Aortic smooth muscle cell (primary cell): ENCODE results near the gene RSPH9. TPM values are rescaled to one million over a fixed set of nuclear protein-coding genes. Genes with fewer than 3 reads are reported as not detected.

Experiments used
- total RNA-seq: library from RNA; depleted of rRNA; stranded (reverse); fragments of >200 nt; gene quantifications from 2 replicates; pipeline ENCODE4 v1.2.3, GENCODE V29; 2014

Gene RSPH9, protein sequence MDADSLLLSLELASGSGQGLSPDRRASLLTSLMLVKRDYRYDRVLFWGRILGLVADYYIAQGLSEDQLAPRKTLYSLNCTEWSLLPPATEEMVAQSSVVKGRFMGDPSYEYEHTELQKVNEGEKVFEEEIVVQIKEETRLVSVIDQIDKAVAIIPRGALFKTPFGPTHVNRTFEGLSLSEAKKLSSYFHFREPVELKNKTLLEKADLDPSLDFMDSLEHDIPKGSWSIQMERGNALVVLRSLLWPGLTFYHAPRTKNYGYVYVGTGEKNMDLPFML
- total RNA-seq, result 0.40 and 0.44 TPM in 2 replicates

GRCh38 chr6:43644940-43645612, at the start of gene RSPH9:
Gene RSPH9 (plus strand): TSS chr6:43645036. CDS start chr6:43645099, 63 bp downstream.

DNA sequence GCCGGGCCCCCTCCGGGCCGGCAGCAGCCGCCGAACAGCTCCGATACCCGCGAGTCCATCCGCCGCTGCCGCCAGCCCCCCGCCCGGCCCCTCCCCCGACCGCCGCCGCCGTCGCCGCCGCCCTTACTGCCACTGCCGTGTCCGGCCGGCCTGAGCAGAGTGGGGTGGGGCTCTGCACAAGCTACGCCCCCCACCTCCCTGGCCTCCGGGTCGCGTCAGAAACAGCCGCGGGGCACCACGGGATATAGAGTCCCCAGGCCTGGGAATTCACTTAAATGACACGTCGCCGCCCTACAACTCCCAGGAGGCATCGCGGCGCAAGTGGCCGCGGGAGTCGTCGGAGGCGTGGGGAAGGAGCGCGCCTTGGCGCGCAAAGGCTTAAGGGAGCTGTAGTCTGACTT, 15.7 kb upstream of the RSPH9 start, which contains the start of gene GTPBP2:
Gene GTPBP2 (minus strand): TSS at position 161 of the 401 bp plus-strand sequence. CDS start 102 bp downstream, at position 59.

GRCh38 chr6:43635387-43636307, 9.2 kb upstream of the RSPH9 start, which contains the start of gene MAD2L1BP:
Gene MAD2L1BP (plus strand): TSS chr6:43635840. CDS start chr6:43635876, 36 bp downstream.

GRCh38 chr6:43687437-43688347, 42.9 kb downstream of the RSPH9 start, which contains the start of gene MRPS18A:
Gene MRPS18A (minus strand): TSS chr6:43687791. CDS start chr6:43687779, 12 bp downstream.

Other genes with a start within 250 kb of the RSPH9 start
- 20.3 and 23.0 TPM in 2 replicates for gene ABCC10, start 217.5 kb upstream of the RSPH9 start, total RNA-seq
- 0.12 TPM in 1 of 2 replicates, not detected in the other for gene DLK2, start 189.5 kb upstream of the RSPH9 start, total RNA-seq
- 10.7 and 11.4 TPM in 2 replicates for gene TJAP1, start 167.5 kb upstream of the RSPH9 start, total RNA-seq
- gene LRRC73, start 134.7 kb upstream of the RSPH9 start, total RNA-seq, result 0.79 and 0.81 TPM in 2 replicates
- 111 and 132 TPM in 2 replicates for gene YIPF3, start 128.1 kb upstream of the RSPH9 start, total RNA-seq
- gene POLR1C, start 127.9 kb upstream of the RSPH9 start, total RNA-seq, result 20.0 and 26.4 TPM in 2 replicates
- 12.7 and 19.7 TPM in 2 replicates for gene XPO5, start 69.0 kb upstream of the RSPH9 start, total RNA-seq
- gene POLH, start 68.9 kb upstream of the RSPH9 start, total RNA-seq, result 17.0 and 18.4 TPM in 2 replicates
- 46.4 and 47.8 TPM in 2 replicates for gene GTPBP2, start 15.8 kb upstream of the RSPH9 start, total RNA-seq
- gene MAD2L1BP, start 9.2 kb upstream of the RSPH9 start, total RNA-seq, result 15.4 and 18.1 TPM in 2 replicates
- 39.5 and 42.5 TPM in 2 replicates for gene MRPS18A, start 42.8 kb downstream of the RSPH9 start, total RNA-seq
- 15.9 and 39.5 TPM in 2 replicates for gene VEGFA, start 125.2 kb downstream of the RSPH9 start, total RNA-seq